Measurements from ENCODE around the gene AKR1C2. TPM values are rescaled to one million over a fixed set of nuclear protein-coding genes. Genes with fewer than 3 reads are reported as not detected.
"Not testable (repeated sequence)": the region's sequence is repeated elsewhere in the genome, so short reads cannot be mapped to it uniquely, and the experiment has no call there.

The AKR1C2 gene
- total and polyA plus RNA-seq, 2 donors from 2014 or later = 11.8 to 16.3 TPM

GRCh38 chr10:5013385-5013784, 9.7 kb upstream of the AKR1C2 start:
- no peak for TF ChIP-seq CTCF (IDR thresholded peaks at IDR 0.05; ENCODE audit: borderline replicate concordance, extremely low read depth, insufficient read depth)
- Histone ChIP-seq H3K27me3 (ENCODE audit: control insufficient read depth, insufficient read depth, low read length) (no peaks in the 10 kb centered on the region), H3K36me3 (ENCODE audit: control insufficient read depth in 2 of 3, insufficient read depth in 3 of 3, low read length in 3 of 3) (no peaks in the 10 kb centered on the region), H3K27ac (ENCODE audit: low read depth in 2 of 2, low read length in 2 of 2) (no peak overlapping the region), H3K4me1 (ENCODE audit: control insufficient read depth in 2 of 3, insufficient read depth in 2 of 3, low read depth in 1 of 3, low read length in 3 of 3) (no peaks in the 10 kb centered on the region), H3K9me3 (ENCODE audit: control insufficient read depth in 2 of 3, insufficient read depth in 1 of 3, low read length in 3 of 3) (no peaks in the 10 kb centered on the region), H3K4me3 (ENCODE audit: low read length in 3 of 3) (no peak overlapping the region), H3K9ac (ENCODE audit: low read length in 3 of 3) (no peak overlapping the region)
- FAIRE-seq (no peak), DNase-seq (no peak)
- intact Hi-C loops (cut with DNase I) = no loop called here

- Histone ChIP-seq H3K9me3 (ENCODE audit: control insufficient read depth in 2 of 3, insufficient read depth in 1 of 3, low read length in 3 of 3) (no peaks in the 10 kb centered on the region), H3K4me1 (ENCODE audit: control insufficient read depth in 2 of 3, insufficient read depth in 2 of 3, low read depth in 1 of 3, low read length in 3 of 3) (no peaks in the 10 kb centered on the region), H3K27ac (ENCODE audit: low read depth in 2 of 2, low read length in 2 of 2) (no peak overlapping the region), H3K9ac (ENCODE audit: low read length in 3 of 3) (no peak overlapping the region), H3K27me3 (ENCODE audit: control insufficient read depth, insufficient read depth, low read length) (no peaks in the 10 kb centered on the region), H3K36me3 (ENCODE audit: control insufficient read depth in 2 of 3, insufficient read depth in 3 of 3, low read length in 3 of 3) (no peaks in the 10 kb centered on the region), H3K4me3 (ENCODE audit: low read length in 3 of 3) (no peak overlapping the region)
- DNase-seq (no peak), FAIRE-seq (no peak)
- intact Hi-C loops (cut with DNase I) = no loop called here
- no peak for TF ChIP-seq CTCF (IDR thresholded peaks at IDR 0.05; ENCODE audit: borderline replicate concordance, extremely low read depth, insufficient read depth)
These were observed 8.9 kb upstream of the AKR1C2 start for GRCh38 chr10:5012595-5012994.

- FAIRE-seq; H3K27ac ChIP-seq (ENCODE audit: low read depth in 2 of 2, low read length in 2 of 2); H3K36me3 ChIP-seq (ENCODE audit: control insufficient read depth in 2 of 3, insufficient read depth in 3 of 3, low read length in 3 of 3); DNase-seq; intact Hi-C loops (cut with DNase I); H3K27me3 ChIP-seq (ENCODE audit: control insufficient read depth, insufficient read depth, low read length); H3K4me1 ChIP-seq (ENCODE audit: control insufficient read depth in 2 of 3, insufficient read depth in 2 of 3, low read depth in 1 of 3, low read length in 3 of 3); H3K9ac ChIP-seq (ENCODE audit: low read length in 3 of 3); H3K9me3 ChIP-seq (ENCODE audit: control insufficient read depth in 2 of 3, insufficient read depth in 1 of 3, low read length in 3 of 3); H3K4me3 ChIP-seq (ENCODE audit: low read length in 3 of 3): not testable (repeated sequence)
These were observed 7.7 kb upstream of the AKR1C2 start for GRCh38 chr10:5011392-5011791.

- H3K4me1 ChIP-seq (ENCODE audit: control insufficient read depth in 2 of 3, insufficient read depth in 2 of 3, low read depth in 1 of 3, low read length in 3 of 3); intact Hi-C loops (cut with DNase I); H3K9ac ChIP-seq (ENCODE audit: low read length in 3 of 3); H3K27me3 ChIP-seq (ENCODE audit: control insufficient read depth, insufficient read depth, low read length); H3K36me3 ChIP-seq (ENCODE audit: control insufficient read depth in 2 of 3, insufficient read depth in 3 of 3, low read length in 3 of 3); DNase-seq; H3K9me3 ChIP-seq (ENCODE audit: control insufficient read depth in 2 of 3, insufficient read depth in 1 of 3, low read length in 3 of 3); H3K4me3 ChIP-seq (ENCODE audit: low read length in 3 of 3); FAIRE-seq; H3K27ac ChIP-seq (ENCODE audit: low read depth in 2 of 2, low read length in 2 of 2): not testable (repeated sequence)
These were observed 6.4 kb upstream of the AKR1C2 start for GRCh38 chr10:5010043-5010442.

- H3K27ac ChIP-seq (ENCODE audit: low read depth in 2 of 2, low read length in 2 of 2); H3K4me1 ChIP-seq (ENCODE audit: control insufficient read depth in 2 of 3, insufficient read depth in 2 of 3, low read depth in 1 of 3, low read length in 3 of 3); intact Hi-C loops (cut with DNase I); H3K9me3 ChIP-seq (ENCODE audit: control insufficient read depth in 2 of 3, insufficient read depth in 1 of 3, low read length in 3 of 3); FAIRE-seq; H3K27me3 ChIP-seq (ENCODE audit: control insufficient read depth, insufficient read depth, low read length); DNase-seq; H3K4me3 ChIP-seq (ENCODE audit: low read length in 3 of 3); H3K36me3 ChIP-seq (ENCODE audit: control insufficient read depth in 2 of 3, insufficient read depth in 3 of 3, low read length in 3 of 3); H3K9ac ChIP-seq (ENCODE audit: low read length in 3 of 3): not testable (repeated sequence)
These were observed 5.3 kb upstream of the AKR1C2 start for GRCh38 chr10:5008857-5009548.

- intact Hi-C loops (cut with DNase I); H3K36me3 ChIP-seq (ENCODE audit: control insufficient read depth in 2 of 3, insufficient read depth in 3 of 3, low read length in 3 of 3); H3K27ac ChIP-seq (ENCODE audit: low read depth in 2 of 2, low read length in 2 of 2); H3K27me3 ChIP-seq (ENCODE audit: control insufficient read depth, insufficient read depth, low read length); H3K4me3 ChIP-seq (ENCODE audit: low read length in 3 of 3); DNase-seq; H3K4me1 ChIP-seq (ENCODE audit: control insufficient read depth in 2 of 3, insufficient read depth in 2 of 3, low read depth in 1 of 3, low read length in 3 of 3); FAIRE-seq; H3K9me3 ChIP-seq (ENCODE audit: control insufficient read depth in 2 of 3, insufficient read depth in 1 of 3, low read length in 3 of 3); H3K9ac ChIP-seq (ENCODE audit: low read length in 3 of 3): not testable (repeated sequence)
These were observed 844 bp upstream of the AKR1C2 start for GRCh38 chr10:5004501-5004900.

GRCh38 chr10:5004030-5004385, 351 bp upstream of the AKR1C2 start:
- H3K27me3 ChIP-seq (ENCODE audit: control insufficient read depth, insufficient read depth, low read length); H3K4me1 ChIP-seq (ENCODE audit: control insufficient read depth in 2 of 3, insufficient read depth in 2 of 3, low read depth in 1 of 3, low read length in 3 of 3); H3K4me3 ChIP-seq (ENCODE audit: low read length in 3 of 3); H3K9me3 ChIP-seq (ENCODE audit: control insufficient read depth in 2 of 3, insufficient read depth in 1 of 3, low read length in 3 of 3); H3K9ac ChIP-seq (ENCODE audit: low read length in 3 of 3); H3K27ac ChIP-seq (ENCODE audit: low read depth in 2 of 2, low read length in 2 of 2); FAIRE-seq; DNase-seq; H3K36me3 ChIP-seq (ENCODE audit: control insufficient read depth in 2 of 3, insufficient read depth in 3 of 3, low read length in 3 of 3); intact Hi-C loops (cut with DNase I): not testable (repeated sequence)

Data from kidney (tissue), 14 donors.